Breast epithelium (tissue), 4 donors: ENCODE measurements around the gene PCSK5. TPM values are rescaled to one million over a fixed set of nuclear protein-coding genes. Genes with fewer than 3 reads are reported as not detected.

Source experiments
- DNase-seq, 2 donors: peaks; one replicate each; pipeline ENCODE4 v3.0.0-alpha.2; 2019; ENCODE audit warnings: low spot score in 2 of 2
- H3K27ac ChIP-seq, 2 donors: fragments of 200-600 bp; sonication (generic) in 1 of 2; one replicate each; pipeline ENCODE4 v1.5.1; 2016 to 2019; ENCODE audit warnings: mild to moderate bottlenecking in 1 of 2
- H3K27me3 ChIP-seq, 2 donors: fragments of 200-600 bp; sonication (generic) in 1 of 2; one replicate each; pipeline versions ENCODE4 v1.5.1 to v1.6.0; 2017 to 2019; ENCODE audit warnings: control low read depth in 1 of 2, mild to moderate bottlenecking in 1 of 2
- H3K36me3 ChIP-seq: fragments of 200-600 bp; one replicate; pipeline ENCODE4 v1.5.1; 2019
- H3K4me1 ChIP-seq, 2 donors: fragments of 200-600 bp; sonication (generic); one replicate each; pipeline ENCODE4 v1.5.1; 2016 to 2019; ENCODE audit warnings: control low read depth in 1 of 2
- H3K4me3 ChIP-seq, 3 donors: fragments of 200-600 bp; sonication (generic); 1 replicate in 2 of 3; 2 replicates in 1 of 3; pipeline ENCODE4 v1.5.1; 2016 to 2019; ENCODE audit warnings: mild to moderate bottlenecking in 3 of 3, moderate library complexity in 2 of 3
- H3K9me3 ChIP-seq, 2 donors: fragments of 200-600 bp; sonication (generic) in 1 of 2; one replicate each; pipeline ENCODE4 v1.5.1; 2016 to 2019; ENCODE audit warnings: control low read depth in 1 of 2
- POLR2A ChIP-seq: fragments of 450-650 bp; IDR thresholded peaks from one replicate; pipeline ENCODE4 v1.6.1; 2016; ENCODE audit warnings: antibody characterized with exemption, mild to moderate bottlenecking, moderate library complexity
- POLR2AphosphoS5 ChIP-seq, 3 donors: sonication (generic); formaldehyde crosslinking; IDR thresholded peaks; one replicate each; pipeline ENCODE4 v1.6.1; 2017; ENCODE audit warnings: antibody characterized with exemption in 3 of 3
- intact Hi-C: fragments of 100-400 bp; cut with DNase I; formaldehyde crosslinking; loops from one replicate; pipeline ENCODE4 v1.15.1; 2023; ENCODE audit warnings: low total_unique reads
- total RNA-seq, 3 donors: library from RNA; depleted of rRNA; stranded (reverse); fragments of >200 nt; gene quantifications; one replicate each; pipeline ENCODE4 v1.1.0, GENCODE V29; 2016
- TF ChIP-seq, protein P1 (sequence below), 3 donors: fragments of 450-650 bp; IDR thresholded peaks; one replicate each; pipeline ENCODE4 v1.5.1; 2016 to 2017; ENCODE audit warnings: antibody characterized with exemption in 3 of 3, mild to moderate bottlenecking in 3 of 3, moderate library complexity in 3 of 3

Gene PCSK5
- total RNA-seq, 3 donors from 2014 or later, result 12.7 to 21.0 (median 19.0) TPM

DNA sequence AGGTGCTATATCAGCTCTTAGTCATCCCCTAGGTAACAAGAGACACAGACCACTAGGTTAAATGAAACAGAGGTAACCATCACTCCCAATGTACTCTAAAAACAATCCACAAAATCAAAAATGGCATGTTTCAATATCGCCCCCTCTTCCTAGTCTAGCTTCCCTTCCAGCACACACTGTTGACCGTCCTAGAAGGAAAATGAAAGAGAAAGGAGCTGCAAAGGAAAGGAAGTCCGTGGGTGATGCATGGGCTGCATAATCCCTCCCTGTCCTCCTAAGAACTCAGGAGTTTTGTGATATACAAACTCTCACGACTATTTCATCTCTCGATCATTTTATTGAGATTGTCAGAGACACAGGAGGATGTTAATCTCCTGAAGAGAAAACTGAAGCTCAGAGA is 402.2 kb downstream of the PCSK5 start:
- no peaks in the 10 kb centered on the region for H3K27me3 ChIP-seq
- H3K27ac ChIP-seq, result no peak overlapping the region
- intact Hi-C loops, result no loop called here
- no peaks in the 10 kb centered on the region for H3K4me1 ChIP-seq
- H3K4me3 ChIP-seq, result peak overlapping the region in 1 of 3 donors; percentile 10
- no peak for DNase-seq
- TF ChIP-seq POLR2AphosphoS5 (IDR thresholded peaks at IDR 0.05), result no peak
- no peak for TF ChIP-seq POLR2A
- TF ChIP-seq, protein P1, sequence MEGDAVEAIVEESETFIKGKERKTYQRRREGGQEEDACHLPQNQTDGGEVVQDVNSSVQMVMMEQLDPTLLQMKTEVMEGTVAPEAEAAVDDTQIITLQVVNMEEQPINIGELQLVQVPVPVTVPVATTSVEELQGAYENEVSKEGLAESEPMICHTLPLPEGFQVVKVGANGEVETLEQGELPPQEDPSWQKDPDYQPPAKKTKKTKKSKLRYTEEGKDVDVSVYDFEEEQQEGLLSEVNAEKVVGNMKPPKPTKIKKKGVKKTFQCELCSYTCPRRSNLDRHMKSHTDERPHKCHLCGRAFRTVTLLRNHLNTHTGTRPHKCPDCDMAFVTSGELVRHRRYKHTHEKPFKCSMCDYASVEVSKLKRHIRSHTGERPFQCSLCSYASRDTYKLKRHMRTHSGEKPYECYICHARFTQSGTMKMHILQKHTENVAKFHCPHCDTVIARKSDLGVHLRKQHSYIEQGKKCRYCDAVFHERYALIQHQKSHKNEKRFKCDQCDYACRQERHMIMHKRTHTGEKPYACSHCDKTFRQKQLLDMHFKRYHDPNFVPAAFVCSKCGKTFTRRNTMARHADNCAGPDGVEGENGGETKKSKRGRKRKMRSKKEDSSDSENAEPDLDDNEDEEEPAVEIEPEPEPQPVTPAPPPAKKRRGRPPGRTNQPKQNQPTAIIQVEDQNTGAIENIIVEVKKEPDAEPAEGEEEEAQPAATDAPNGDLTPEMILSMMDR (IDR thresholded peaks at IDR 0.05), result no peak
- H3K9me3 ChIP-seq, result no peaks in the 10 kb centered on the region
- no peaks in the 10 kb centered on the region for H3K36me3 ChIP-seq

DNA sequence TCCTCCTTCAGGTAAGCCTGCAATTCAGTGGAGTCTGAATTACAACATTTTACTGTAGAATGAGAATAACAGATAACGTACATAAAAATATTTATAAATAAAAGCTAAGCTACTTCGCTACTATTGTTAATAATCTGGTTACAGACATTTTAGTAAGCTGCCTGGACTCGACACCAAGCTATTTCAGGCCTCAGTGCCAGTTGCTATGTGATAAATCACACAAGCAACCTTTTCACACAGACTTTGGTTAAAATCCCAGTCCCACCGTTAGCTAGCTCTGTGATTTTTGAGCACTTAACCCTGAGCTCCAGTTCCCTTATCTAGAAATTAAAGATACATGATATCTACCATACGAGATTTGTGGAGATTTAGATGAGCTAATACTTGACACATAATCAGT is 403.8 kb downstream of the PCSK5 start:
- Histone ChIP-seq H3K27ac (no peak overlapping the region), H3K4me3 (no peak overlapping the region), H3K4me1 (no peaks in the 10 kb centered on the region), H3K36me3 (no peaks in the 10 kb centered on the region), H3K9me3 (no peaks in the 10 kb centered on the region), H3K27me3 (no peaks in the 10 kb centered on the region)
- intact Hi-C loops, result no loop called here
- TF ChIP-seq POLR2A (no peak), POLR2AphosphoS5 (IDR thresholded peaks at IDR 0.05) (no peak)
- TF ChIP-seq, protein P1 (IDR thresholded peaks at IDR 0.05), result no peak
- DNase-seq, result no peak

DNA sequence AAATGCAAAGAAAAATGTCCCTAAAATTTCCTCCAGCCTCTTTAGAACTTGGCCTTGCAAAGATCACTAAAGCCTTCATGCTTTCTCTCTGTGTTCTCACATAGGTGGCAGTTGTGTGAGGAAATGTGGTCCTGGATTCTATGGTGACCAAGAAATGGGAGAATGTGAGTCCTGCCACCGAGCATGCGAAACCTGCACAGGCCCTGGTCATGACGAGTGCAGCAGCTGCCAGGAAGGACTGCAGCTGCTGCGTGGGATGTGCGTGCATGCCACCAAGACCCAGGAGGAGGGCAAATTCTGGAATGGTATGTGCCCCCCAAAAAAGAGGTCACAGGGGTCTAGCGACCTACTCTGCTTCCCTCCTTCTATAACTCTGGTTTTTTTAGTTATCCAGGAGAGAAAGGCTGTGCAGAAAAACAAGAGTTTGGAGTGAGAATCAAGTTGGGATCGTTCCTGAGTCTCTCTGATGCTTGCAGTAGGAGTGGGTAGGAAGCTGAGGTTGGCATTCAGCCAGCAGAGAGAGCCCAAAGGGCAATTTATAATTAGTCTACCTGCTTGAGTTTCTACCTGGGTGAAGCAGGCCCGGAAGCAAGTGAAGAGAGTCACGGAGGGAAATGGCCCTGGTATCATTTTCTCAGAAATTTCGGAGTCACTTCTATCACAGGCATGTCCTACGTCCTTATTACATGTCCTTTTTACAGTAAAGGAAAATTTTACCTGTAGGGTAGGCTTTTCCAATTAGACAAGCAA is 406.3 kb downstream of the PCSK5 start:
- Histone ChIP-seq H3K9me3 (no peaks in the 10 kb centered on the region), H3K36me3 (no peaks in the 10 kb centered on the region), H3K27me3 (no peaks in the 10 kb centered on the region), H3K4me3 (no peak overlapping the region), H3K27ac (peak overlapping the region in 1 of 2 donors; percentile 64), H3K4me1 (no peaks in the 10 kb centered on the region)
- intact Hi-C loops, result no loop called here
- TF ChIP-seq POLR2AphosphoS5 (IDR thresholded peaks at IDR 0.05), result no peak
- no peak for TF ChIP-seq POLR2A
- TF ChIP-seq, protein P1 (IDR thresholded peaks at IDR 0.05), result no peak
- DNase-seq, result no peak

DNA sequence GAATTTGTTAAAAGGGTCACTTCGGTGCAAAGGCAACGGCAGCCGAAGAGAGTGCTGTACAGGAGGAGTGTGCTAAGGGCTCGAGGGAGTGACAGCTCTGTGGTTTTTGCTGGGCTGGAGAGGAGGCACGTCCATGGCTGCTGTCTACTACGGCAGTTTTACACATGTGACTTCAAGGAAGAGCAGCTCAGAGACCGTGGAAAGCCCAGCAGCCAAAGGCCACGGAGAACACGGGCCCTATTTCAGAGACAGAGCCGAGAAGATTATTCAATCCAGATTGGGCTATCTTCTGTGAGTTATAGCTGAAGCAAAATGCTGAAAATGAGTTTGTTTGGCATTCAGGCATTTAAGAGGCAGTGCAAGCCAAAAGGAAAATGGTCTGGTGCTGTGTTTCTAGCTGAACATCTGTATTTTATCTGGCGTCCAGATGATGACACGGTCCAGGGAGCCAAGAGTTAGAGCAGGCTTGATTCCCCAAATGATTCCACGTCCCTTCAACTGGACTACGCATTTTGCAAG is 407.3 kb downstream of the PCSK5 start:
- peak in 1 of 2 donors; percentile 34 for DNase-seq
- H3K36me3 ChIP-seq, result no peaks in the 10 kb centered on the region
- H3K4me1 ChIP-seq, result no peaks in the 10 kb centered on the region
- TF ChIP-seq, protein P1 (IDR thresholded peaks at IDR 0.05), result no peak
- TF ChIP-seq POLR2AphosphoS5 (IDR thresholded peaks at IDR 0.05), result peak in 2 of 3 donors; percentile 53 to 74
- H3K27ac ChIP-seq, result peak overlapping the region in 1 of 2 donors; percentile 64
- H3K9me3 ChIP-seq, result no peaks in the 10 kb centered on the region
- H3K27me3 ChIP-seq, result no peaks in the 10 kb centered on the region
- peak overlapping the region in 2 of 3 donors; percentile 9 to 42 for H3K4me3 ChIP-seq
- intact Hi-C loops, result no loop called here

DNA sequence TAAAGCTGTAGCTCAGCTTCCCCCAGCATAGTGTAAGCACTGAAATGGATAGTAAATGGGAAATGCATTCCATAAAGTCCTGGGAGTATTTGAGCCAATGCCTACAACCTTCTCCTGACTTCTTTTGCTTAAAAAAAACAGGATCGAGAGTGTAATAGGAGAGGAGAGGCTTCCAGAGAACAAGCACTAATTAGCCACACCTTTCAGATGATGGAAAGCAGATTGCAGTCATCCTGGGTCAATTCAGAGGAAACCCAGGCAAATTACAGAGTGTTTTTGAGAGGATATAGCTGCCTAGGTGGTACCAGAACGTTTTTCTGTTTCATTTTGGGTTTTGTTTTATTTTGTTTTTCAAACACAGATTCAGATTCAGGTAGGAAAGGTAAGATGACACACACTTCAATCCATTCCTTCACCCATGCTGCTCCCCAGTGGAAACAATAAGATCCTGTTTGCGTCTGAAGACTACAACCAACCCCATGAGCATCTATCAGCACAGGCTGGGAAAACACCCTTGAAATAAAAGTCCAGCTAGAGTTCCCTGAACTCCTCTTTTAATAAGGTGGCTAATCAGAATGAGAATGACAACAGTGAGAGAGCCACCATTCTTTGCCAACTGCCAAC is 408.2 kb downstream of the PCSK5 start:
- H3K27ac ChIP-seq, result peak overlapping the region in 1 of 2 donors; percentile 64
- intact Hi-C loops, result no loop called here

More for the DNA sequence above, 408.2 kb downstream of the PCSK5 start:
- H3K4me1 ChIP-seq, result no peaks in the 10 kb centered on the region
- no peak for DNase-seq
- no peaks in the 10 kb centered on the region for H3K9me3 ChIP-seq
- no peaks in the 10 kb centered on the region for H3K27me3 ChIP-seq
- no peaks in the 10 kb centered on the region for H3K36me3 ChIP-seq
- TF ChIP-seq POLR2AphosphoS5 (IDR thresholded peaks at IDR 0.05), result no peak
- TF ChIP-seq, protein P1 (IDR thresholded peaks at IDR 0.05), result no peak
- no peak for TF ChIP-seq POLR2A
- no peak overlapping the region for H3K4me3 ChIP-seq
